ENCODE data around the gene EFCC1.

EFCC1 gene

DNA sequence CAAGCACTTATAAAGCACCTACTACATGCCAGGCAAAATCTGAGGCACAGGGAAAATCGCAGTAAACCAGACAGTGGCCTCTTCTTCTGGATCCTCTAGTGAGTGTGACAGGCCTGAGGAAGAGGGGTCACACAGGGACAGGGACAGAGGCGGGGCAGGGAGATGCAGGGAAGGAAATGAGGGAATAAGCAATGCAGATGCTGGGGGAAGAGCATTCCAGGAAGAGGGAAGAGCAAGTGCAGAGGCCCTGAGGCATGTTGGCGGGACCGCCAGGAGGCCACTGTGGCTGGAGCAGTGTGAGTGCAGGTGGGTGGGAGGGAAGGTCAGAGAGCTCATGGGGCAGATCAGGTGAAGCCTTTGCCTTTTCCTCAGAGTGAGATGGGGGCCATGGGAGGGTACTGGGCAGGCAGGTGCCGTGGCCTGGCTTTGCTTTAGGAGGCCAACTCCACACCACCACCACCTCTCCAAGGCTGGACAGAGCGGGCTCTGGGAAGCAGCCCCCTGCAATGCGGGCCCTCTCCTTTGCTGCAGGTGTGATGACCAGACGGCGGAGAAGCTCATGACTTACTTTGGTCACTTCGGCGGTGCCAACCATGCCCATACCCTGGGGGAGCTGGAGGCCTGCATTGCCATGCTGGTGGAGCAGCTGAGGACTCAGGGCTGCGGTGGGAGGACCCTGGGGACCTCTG lies 32.7 kb downstream of the EFCC1 start:
- DNase-seq: no peak

DNA sequence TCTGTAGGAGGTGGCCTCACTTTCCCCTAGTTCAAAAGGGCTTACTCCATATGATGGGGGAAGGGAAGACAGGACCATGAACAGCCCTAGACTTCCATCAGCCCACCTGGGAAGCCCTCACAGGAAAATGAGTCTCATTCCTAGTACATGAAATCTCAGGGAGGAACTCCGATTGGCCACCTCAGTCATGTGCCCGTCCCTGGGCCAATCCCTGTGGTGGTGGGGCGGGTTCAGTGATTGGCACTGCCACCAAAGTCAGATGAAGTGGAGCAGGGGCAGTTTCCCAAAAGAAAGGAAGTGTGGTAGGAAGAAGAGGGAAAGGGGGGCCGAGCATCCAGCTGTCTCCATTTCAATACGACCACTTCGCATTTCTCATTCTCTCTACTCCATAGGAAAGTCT lies 33.5 kb downstream of the EFCC1 start:
- DNase-seq: no peak

DNA sequence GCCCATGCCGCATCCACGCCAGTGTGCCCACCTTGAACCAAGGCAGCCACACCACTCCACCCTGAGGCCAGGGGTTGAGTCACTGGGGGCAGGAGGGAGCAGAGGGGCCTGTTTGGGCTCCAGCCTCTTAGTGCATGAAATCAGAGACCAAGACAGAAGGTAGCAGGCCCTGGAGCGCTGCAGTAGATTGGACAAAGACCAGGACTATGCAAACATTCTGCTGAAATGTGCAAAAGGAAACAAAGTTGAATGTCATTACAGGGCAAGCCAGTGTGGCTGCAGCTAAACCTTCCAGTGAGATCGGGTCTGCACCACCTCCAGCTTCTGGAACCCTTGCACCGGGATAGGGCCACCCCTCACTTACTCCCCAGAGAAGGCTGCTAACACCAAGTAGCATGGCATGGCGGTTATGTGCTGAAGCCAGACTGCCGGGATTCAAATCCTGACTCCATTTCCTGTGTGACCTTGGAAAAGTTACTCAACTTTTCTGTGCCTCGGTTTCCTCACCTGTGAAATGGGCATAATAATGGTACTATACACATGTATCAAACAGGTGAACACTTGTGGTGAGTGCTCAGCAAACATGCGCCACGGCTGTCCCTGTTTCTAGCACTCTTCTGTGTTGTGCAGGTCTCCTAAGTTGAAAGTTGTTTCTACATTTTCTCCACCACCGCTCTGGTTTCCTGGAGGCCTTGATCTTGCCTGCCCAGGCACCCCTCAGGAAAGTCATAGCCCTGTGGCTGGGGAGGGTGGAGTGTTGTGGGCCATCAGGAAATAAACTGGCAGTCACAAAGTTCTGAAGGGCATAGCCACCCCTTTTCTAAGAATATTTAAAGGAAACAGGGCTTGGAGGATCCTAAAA lies 34.5 kb downstream of the EFCC1 start:
- no peak for DNase-seq

DNA sequence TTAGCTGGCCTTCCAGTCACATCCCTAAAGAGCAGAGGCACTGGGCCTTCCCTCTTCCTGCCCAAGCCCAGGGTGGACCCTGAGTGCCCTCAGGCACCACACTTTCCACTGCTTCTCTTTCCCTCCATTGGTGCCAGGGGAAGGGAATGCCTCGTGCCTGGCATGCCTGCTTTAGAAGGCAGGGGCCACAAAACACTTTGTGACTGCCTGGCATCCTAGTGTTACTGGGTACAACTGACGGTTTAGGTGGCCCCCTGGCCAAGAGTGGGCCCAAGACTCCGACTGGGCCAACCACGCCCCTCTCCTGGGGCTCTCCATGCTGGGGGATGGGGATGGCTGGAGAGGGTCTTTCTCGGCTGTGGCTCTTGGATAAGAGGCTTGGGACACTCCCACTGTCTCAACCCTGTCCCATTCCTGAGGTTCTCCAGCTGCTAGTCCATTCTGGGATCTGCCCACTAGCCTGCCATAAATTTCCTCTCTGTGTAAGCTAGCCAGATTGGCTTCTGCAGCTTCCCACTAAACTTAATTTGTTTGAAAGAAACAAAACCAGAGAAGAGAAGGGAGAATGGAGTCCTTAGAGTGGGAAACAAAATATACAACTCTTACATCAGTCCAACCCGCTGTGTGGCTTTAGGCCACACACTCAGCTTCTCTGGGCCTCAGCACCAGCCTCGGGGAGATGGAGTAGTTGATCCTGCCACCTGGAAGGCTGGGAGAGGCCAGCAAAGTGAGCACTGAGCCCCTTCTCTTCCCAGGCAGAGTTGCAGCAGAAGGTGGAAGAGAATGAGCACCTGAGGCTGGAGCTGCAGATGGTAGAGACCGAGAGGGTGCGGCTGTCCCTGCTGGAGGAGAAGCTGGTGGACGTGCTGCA lies 35.4 kb downstream of the EFCC1 start:
- no peak for DNase-seq

DNA sequence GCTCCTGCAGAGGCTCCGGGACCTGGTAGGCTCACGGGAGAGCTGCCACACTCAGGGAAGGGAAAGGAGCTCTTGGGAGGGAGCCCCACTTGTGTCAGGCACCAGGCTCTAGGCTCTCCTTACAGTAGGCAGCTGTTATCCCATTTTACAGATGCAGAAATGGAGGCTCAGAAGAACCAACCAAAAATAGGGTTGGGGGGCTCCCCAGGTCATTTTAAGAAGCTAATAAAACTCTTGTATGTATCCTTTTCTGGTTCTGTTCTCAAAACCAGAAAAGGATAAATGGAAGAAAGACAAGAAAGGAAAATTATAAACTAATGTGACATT lies 36.0 kb downstream of the EFCC1 start:
- no peak for DNase-seq

DNA sequence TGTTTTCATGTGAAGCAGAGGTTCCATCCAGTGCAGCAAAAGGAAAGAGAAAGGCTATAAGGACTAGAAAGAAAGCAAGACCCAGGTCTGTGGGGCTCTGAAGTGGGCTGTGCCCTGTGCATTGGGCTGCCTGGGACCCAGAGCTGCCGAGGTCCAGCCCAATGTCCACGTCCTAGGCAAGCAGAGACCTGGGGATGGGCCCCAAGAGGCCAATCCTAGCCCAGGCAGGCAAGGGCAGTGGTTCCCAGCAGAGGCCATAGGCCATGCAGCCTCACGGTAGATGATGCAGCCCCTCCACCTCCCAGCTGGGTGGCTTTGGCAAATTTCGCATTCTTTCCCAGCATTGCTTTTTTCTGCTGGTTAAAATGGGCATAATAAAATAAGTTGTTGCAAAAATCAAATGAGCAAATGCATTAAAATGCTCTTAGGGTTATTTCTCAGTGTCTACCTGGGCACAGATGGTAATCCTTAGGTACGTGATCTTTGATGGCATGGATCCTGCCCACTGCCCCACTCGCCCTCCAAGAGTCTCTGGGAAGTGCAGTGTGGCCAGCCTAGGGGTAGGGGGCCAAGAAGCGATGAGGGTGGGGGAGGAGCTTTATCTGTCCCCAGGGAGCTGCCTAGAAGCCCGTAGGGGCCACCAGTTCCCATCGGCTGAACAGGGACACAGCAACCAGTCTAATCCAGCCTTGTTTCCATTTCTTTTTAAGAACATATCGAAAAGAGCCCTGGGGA lies 37.2 kb downstream of the EFCC1 start:
- no peak for DNase-seq

DNA sequence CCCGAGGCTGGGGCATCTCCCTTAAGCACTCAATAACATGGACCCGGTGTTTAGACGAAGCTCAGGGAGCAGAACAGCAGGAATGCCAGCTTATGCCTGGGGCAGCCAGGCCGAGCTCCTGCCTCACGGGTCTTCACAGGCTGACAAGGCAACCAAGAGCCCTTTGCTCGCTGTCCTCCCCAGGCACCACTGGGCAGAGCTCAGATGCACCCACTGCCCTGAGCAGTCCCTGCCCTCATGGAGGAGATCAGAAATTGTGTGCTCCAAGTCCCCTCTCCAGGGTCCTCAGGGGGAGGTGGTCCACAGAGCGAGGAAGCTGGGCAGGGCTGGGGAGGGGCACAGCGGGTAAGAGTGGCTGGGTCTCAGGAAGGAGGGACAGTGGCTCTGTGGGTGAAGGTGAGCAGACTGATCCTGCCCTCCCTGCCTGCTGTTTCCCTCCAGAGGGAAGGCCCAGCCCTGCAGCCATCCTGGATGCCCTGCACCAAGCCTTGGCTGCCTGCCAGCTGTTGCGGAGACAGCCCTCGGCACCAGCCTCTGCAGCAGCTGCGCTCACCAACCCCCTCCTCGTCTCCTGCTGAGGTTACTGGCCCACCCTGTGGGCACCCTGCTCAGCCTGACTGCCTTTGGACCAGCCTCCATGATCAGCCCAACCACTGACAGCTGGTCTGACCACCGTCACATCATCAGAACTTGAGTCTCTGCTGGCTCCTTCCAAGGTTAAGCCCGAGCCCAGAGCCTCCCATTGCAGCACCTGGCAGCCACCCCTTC lies 38.4 kb downstream of the EFCC1 start:
- no peak for DNase-seq

DNA sequence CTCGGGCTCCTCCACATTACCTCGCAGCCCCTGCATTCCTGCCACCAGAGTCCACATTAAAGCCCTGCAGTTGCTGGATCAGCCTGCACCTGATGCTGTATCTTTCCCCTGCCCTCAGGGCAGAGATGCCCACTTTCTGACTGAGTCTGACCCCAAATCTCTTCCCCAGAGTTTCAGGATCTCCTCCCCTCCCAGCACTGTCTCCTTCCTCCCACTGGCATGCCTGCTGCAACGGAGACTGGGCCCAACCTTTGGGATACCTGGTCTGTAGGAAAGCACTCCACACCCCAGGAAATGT lies 38.9 kb downstream of the EFCC1 start:
- no peak for DNase-seq

DNA sequence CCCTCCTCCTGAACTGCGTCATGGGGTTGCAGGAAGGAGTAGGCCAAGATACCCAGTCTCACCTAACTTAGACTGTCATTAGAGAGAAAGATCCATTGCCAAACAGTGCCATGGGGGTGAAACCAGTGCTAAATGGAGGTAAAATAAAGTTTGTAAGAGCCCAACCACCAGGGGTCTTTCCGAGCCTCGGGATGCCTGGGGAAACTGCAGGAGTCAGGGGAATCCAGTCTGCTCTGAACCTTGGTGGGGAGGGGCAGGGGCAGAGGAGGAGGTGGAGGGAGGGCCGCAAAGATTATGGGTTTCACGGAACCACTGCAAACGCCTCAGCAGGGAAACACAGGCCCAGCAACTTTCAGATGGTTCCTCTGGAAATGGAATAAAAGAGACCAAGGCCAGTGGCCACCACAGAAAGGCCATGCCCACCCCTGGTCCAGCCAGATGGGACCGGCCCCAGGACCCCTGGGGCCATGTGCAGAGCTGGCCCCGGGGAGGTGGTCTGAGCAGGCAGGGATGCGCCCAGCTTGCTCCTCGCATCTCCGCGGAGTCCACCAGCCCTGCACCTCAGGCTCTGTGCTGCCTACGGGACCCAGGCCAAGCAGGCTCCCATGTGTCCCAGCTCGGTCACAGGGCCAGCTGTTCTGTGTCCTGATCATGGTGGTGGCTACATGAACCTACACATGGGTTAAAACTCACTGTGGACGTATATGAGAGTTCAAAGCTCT lies 39.6 kb downstream of the EFCC1 start:
- DNase-seq: no peak

DNA sequence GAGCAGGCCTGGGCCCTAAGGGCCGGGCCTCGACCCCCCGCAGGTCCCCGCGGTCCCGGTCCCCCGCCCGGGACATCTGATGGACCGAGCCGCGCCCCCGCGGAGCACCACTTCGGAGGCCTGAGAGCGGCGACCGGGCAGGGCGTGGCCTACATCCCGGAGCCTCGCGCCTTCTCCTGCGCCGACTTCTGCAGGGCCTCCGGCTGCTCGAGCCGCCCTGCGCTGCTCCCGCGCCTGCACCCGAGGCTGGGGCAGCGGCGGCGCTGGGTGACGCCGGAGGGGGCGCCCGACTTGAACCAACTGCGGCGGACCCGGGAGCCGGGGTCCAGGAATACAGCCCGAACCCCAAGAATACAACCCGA lies 44.6 kb downstream of the EFCC1 start:
- no peak for DNase-seq

DNA sequence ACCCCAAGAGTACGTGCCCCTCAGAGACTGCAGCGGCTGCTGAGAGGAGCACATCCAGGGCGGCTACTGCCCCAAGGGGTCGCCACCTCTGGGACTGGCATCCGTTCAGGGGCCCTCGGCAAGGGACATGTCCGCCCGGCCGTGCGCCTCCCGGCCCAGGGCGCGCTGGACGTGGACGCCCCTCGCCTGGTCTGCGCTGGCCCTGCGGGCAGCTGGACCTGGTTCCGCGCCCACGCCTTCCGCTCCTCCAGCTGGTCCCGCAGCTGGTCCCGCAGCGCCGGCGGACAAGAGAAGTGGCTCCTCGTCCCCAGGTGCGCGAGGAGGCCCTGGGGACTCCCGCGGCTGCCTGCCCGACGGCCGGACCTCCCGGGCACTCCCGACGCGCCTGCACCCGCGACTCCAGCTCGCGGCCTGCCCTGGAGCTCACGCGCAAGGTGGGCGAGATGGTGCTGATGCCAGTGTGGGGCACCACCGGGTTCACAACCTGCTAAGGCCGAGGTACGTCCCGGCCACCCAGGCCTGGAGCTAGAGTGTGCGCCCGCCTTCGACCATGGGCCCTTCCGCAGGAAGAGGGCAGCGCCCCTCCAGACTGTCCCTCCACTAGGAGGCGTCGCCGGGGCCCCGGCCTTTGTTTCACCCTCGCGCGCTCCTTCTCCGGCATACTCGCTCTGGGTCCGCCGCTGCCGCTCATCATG lies 45.1 kb downstream of the EFCC1 start:
- no peak for DNase-seq

DNA sequence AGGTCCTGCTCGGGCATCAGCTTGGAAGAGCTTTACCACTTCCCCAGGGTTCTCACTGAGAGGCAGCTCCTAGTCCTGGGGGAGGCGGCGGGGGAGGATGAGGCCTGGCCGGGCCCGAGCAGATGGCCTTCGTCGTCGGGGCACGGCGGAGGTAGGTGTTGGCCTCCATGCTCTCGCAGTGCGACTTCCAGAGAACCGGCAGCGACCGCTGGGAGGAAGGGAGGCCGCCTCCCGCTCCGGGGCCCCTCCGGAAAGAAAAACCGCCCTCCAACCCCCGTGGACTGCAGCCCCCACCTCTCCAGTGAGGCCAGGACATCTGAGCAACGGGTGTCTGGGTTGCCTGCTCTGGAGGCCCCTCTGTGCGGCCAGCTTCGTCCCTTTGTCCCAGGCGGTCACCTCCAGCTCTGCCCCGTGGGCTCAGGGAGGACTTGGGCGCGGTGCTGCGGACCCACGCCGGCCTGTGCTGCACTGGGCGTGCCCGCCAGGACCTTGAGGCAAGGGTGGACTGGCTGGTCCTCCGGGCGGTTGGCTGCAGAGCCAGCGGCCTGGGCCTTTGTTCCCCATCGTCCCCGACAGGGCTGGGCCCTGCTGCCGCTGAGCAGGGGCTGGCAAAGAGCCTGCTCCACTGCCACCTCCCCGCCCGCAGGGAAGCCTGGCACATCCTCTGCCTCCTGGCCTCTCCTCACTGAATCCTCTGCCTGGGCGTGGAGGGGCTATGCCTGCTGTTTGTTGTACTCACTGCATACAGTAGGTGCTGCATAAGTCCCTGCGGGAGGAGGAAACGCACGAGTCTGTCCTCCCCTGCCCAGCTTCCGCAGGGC lies 45.8 kb downstream of the EFCC1 start:
- DNase-seq: no peak

DNA sequence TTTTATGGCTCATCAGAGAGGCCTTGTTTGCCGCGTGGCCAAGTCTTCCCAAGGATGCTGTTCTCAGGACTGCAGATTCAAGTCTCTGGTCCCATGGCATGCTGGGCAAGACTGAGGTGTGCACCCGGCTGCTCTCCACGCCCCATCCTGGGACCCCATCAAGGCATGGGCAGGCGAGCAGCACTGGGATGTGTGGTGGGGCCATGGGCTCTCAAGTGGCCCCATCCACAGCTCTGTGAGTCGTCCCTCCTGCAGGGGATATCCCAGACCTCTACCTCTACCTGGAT lies 46.4 kb downstream of the EFCC1 start:
- DNase-seq: no peak

DNA sequence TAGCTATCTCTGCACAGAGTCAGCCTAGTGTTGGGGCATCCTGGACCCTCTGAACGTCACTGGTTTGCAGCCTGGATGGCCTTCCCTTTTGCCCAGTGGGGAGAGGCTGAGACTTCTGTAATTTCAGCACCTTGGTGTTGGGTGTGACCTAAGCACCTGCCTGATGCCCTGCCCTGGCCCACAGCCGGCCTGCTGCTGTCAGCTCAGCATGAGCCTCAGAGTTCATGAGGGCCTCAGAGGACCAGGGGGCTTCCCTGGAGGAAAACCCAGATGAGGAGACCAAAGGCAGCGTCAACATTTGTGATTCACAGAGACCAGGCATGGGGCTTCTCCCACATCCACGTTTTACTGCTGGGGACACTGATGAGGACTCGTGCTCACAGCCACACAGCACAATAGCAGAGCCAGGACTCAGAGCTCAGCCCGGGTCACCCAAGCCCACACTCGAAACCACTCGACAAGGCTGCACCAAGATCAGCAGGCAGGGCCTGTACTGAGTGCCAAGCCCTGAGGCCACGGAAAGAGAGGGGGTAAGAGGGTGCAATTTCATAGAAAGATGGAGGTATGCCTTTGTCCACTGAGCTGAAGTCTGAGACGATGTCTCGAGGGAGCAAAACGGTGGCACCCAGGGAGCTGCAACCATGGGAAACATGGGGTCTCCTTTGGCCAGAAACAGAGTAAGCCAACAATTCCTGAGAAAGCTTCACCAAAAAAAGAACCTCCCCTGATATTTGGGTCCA lies 49.6 kb downstream of the EFCC1 start:
- DNase-seq: no peak

DNA sequence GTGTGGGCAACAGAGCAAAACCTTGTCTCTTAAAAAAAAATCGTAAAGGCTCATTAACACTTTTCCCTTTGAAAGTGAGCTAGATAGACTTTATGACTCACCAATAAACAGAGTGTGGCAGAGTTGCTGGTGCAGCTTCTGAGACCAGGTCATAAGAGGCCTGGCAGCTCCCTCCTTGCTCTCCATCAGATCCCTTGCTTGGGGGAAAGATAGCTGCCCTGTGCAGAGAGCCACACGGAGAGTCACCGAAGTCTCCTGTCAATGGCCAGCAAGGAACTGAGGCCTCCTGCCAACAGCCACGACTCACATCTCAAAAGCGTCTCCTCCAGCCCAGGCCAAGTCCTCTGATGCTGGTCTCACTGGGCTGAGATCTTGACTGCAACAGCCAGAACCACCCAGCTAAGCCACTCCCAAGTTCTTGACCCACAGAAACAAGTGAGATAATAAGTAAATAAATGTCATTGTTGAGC lies 50.8 kb downstream of the EFCC1 start:
- DNase-seq: no peak

DNA sequence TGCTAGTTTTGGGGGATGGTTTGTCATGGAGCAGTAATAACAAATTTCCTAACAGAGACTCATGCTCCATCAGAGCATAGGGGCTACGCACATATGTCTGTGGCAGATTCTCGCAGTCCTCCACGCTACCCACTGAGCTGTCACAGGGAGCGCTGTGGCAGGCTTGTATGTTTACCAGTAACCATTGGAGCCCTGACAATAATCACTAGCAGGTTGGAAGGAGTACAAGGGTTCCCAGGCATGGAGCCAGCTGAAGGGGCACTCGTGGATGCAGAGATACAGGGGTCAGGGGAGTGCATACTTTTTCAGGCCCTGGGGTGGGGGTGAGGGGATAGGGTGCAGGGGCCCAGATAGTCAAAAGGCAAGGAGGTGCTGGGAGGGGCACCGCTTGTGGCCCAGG lies 51.6 kb downstream of the EFCC1 start:
- DNase-seq: no peak

DNA sequence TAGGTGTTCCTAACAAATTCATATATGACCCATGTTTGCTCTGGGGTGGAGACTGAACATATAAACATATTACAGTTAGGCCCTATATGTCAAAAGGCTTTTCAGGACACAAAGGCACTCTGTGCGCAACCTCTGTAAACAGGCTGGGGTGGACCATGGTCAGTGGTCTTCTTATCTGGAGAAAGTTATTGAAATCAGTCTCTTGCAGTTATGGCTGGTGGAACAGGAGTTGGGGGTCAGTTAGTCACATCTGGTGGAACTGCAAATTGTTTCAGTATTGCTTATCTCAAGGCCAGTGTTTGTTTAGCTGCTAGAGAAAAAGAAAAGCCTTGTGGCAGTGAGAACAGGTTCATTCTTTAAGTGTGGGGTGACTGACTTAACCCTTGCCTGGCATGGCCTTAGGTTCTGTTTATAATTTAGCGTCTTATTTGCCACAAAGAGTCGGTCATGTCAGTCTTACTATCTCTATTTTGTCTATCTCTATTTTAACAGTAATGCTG lies 53.6 kb downstream of the EFCC1 start:
- no peak for DNase-seq

DNA sequence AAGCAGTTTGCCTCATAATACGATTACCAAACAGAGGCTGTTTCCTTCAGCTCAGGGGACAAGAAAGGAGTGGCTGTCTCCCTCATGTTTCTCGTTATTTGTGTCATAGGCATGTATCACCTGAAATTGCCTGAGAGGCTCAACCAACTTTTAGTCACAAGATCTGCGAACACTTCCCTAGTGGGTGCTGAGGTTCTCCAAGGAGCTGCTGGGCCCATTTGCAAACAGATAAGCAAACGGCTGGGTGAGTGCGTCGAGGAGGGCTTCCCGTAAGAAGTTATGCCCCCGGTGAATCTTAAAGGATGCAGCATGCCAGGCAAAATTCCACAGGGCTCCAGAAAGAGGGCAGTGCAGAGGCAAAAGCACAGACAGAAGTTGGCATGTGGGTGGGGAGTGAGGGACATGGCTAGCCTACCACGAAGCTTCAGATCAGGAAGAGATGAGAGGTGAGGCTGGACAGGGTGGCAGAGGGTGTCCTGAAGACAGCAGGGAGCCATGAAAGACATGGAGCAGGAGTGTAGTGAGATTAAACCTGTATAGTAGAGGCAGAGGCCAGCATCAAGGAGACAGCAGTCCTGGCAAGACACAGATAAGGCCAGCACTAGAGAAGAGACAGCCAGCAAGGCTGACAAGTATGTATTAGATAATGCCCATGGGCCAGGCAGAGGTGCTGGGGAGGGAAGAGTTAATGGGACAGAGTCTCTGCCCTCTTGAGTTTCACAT lies 55.5 kb downstream of the EFCC1 start:
- no peak for DNase-seq
